Anterior cingulate cortex (tissue), 58 donors: ENCODE measurements around the gene SGCA.
A peak's percentile ranks its signal among the peaks of the same experiment; 100 is the strongest.

Source experiments
- DNase-seq, 58 donors: peaks; one replicate each; lab custom pipeline; 2025; lab: John Stamatoyannopoulos, UW

SGCA gene

GRCh38 chr17:50165867-50166517 is at the start of gene SGCA:
Gene SGCA, plus strand, starts transcription at chr17:50166005. Its CDS starts 36 bp downstream, at chr17:50166041.
- no peak for DNase-seq

- peak in 7 of 58 donors; percentile 12 to 52 (median 24) for DNase-seq
Measured at GRCh38 chr17:50117202-50118051, 48.4 kb upstream of the SGCA start.

GRCh38 chr17:50118076-50118827 is 47.6 kb upstream of the SGCA start:
- peak in 1 of 58 donors; percentile 18 for DNase-seq

GRCh38 chr17:50118828-50119218 is 47.0 kb upstream of the SGCA start:
- DNase-seq: no peak

GRCh38 chr17:50120475-50121253 is 45.1 kb upstream of the SGCA start:
- DNase-seq: no peak

- DNase-seq: no peak
Measured at GRCh38 chr17:50122945-50123344, 42.9 kb upstream of the SGCA start.

GRCh38 chr17:50123649-50124349 is 42.0 kb upstream of the SGCA start:
- peak in 12 of 58 donors; percentile 4 to 29 (median 16) for DNase-seq

- DNase-seq: peak in 16 of 58 donors; percentile 6 to 69 (median 35)
Measured at GRCh38 chr17:50125420-50125997, 40.3 kb upstream of the SGCA start.

- no peak for DNase-seq
Measured at GRCh38 chr17:50127697-50128361, 38.0 kb upstream of the SGCA start.

- DNase-seq: peak in 9 of 58 donors; percentile 12 to 48 (median 40)
Measured at GRCh38 chr17:50128441-50129352, 37.1 kb upstream of the SGCA start.

- peak in 1 of 58 donors; percentile 73 for DNase-seq
Measured at GRCh38 chr17:50129353-50129727, 36.5 kb upstream of the SGCA start.

GRCh38 chr17:50129728-50130558 is 35.9 kb upstream of the SGCA start, which contains the start of gene SAMD14:
Gene SAMD14, minus strand, starts transcription at chr17:50130160. Its CDS starts 5,201 bp downstream, at chr17:50124959.
- peak in 15 of 58 donors; percentile 13 to 73 (median 40) for DNase-seq

GRCh38 chr17:50130559-50131305 is 35.1 kb upstream of the SGCA start:
- DNase-seq: peak in 1 of 58 donors; percentile 11

GRCh38 chr17:50132104-50132794 is 33.6 kb upstream of the SGCA start:
- DNase-seq: no peak
